K562 (cell line): ENCODE data around the gene DHDH. TPM values are rescaled to one million over a fixed set of nuclear protein-coding genes. Genes with fewer than 3 reads are reported as not detected.

Experiments used
- ATAC-seq: fragments of 200-7000 bp; cut with Tn5 transposase; 3 replicates; pipeline ENCODE4 v1.9.1; 2020; ENCODE audit warnings: moderate library complexity
- BruUV-seq: library from RNA; stranded (reverse); fragments of 400-500 nt; replicated peaks from 2 replicates; lab custom pipeline; 2021; lab: Mats Ljungman, UMichigan
- CTCF ChIA-PET: fragments of 300-600 bp; formaldehyde crosslinking; extraction: SDS; loops from one replicate; lab custom pipeline; 2021; ENCODE audit warnings: low intra/inter-chr PET ratio; lab: Yijun Ruan, JAX
- POLR2A ChIA-PET: fragments of 300-600, 350-650 bp; sonication (Branson Sonifier 250); formaldehyde crosslinking; extraction: SDS; loops from one replicate; lab custom pipeline; 2021; ENCODE audit warnings: antibody characterized with exemption, inconsistent platforms; lab: Yijun Ruan, JAX
- DNase-seq, 4 experiments: peaks; one replicate each; pipeline versions ENCODE4 v3.0.0 to v3.0.0-alpha.2; 2011 to 2018; ENCODE audit warnings: low spot score in 3 of 4, mixed read lengths in 3 of 4; ENCODE audit errors: extremely low read depth in 1 of 4
- FAIRE-seq: peaks from 2 replicates; lab custom pipeline; 2011; peaks lifted over from hg19 to GRCh38; lab: Jason Lieb, UNC
- H2AFZ ChIP-seq: 2 replicates; pipeline ENCODE4 v1.6.0; 2011; ENCODE audit warnings: low read depth, low read length, control low read depth, inconsistent platforms
- H3K27ac ChIP-seq: fragments of 200-600 bp; 3 replicates; pipeline ENCODE4 v1.8.0; 2011; ENCODE audit warnings: low read depth, mild to moderate bottlenecking, control low read depth, inconsistent platforms, low read length, moderate library complexity, mixed read lengths; ENCODE audit errors: extremely low read depth
- H3K27me3 ChIP-seq, 2 experiments: fragments of 300-600 bp in 1 of 2; 2 replicates in 1 of 2; 3 replicates in 1 of 2; pipeline versions ENCODE4 v1.6.0 to v1.8.0; 2011; ENCODE audit warnings: inconsistent platforms in 2 of 2, low read length in 2 of 2, mild to moderate bottlenecking in 1 of 2, mixed read lengths in 1 of 2, moderate library complexity in 1 of 2; ENCODE audit not compliant: control insufficient read depth in 2 of 2, insufficient read depth in 2 of 2
- H3K36me3 ChIP-seq: fragments of 300-600 bp; 3 replicates; pipeline ENCODE4 v1.8.0; 2011; ENCODE audit warnings: mild to moderate bottlenecking, low read length, inconsistent platforms; ENCODE audit not compliant: control insufficient read depth, insufficient read depth
- H3K4me1 ChIP-seq, 2 experiments: fragments of 200-600 bp in 1 of 2; replicated peaks in 1 of 2; 2 replicates in 1 of 2; 3 replicates in 1 of 2; pipeline versions ENCODE4 v1.5.1 to v1.8.0; 2011; ENCODE audit warnings: inconsistent platforms in 2 of 2, low read length in 2 of 2, mild to moderate bottlenecking in 1 of 2, mixed read lengths in 1 of 2, moderate library complexity in 1 of 2; ENCODE audit not compliant: control insufficient read depth in 2 of 2, insufficient read depth in 2 of 2
- H3K4me2 ChIP-seq: 2 replicates; pipeline ENCODE4 v1.6.1; 2011; ENCODE audit warnings: low read length, control low read depth, inconsistent platforms, mixed read lengths; ENCODE audit not compliant: insufficient read depth
- H3K4me3 ChIP-seq: fragments of 200-600 bp; sonication (generic), shearing (Covaris generic); 2 replicates; pipeline ENCODE4 v1.5.1; 2016; ENCODE audit warnings: control low read depth, inconsistent platforms
- H3K79me2 ChIP-seq: fragments of 200-600 bp; 3 replicates; pipeline ENCODE4 v1.8.0; 2011; ENCODE audit warnings: low read length, inconsistent platforms; ENCODE audit not compliant: control insufficient read depth, insufficient read depth
- H3K9ac ChIP-seq, 2 experiments: 2 replicates each; pipeline versions ENCODE4 v1.6.0 to v1.6.1; 2011; ENCODE audit warnings: low read depth in 2 of 2, low read length in 2 of 2, control low read depth in 1 of 2, inconsistent platforms in 1 of 2, mild to moderate bottlenecking in 1 of 2, mixed read lengths in 1 of 2; ENCODE audit not compliant: insufficient read depth in 1 of 2
- H3K9me1 ChIP-seq: one replicate; pipeline ENCODE4 v1.6.0; 2011; ENCODE audit warnings: inconsistent platforms, mild to moderate bottlenecking, low read length, moderate library complexity; ENCODE audit not compliant: control insufficient read depth, insufficient read depth
- H3K9me3 ChIP-seq: replicated peaks from 2 replicates; pipeline ENCODE4 v1.5.1; 2011; ENCODE audit warnings: low read depth, low read length, inconsistent platforms; ENCODE audit not compliant: control insufficient read depth, insufficient read depth
- H4K20me1 ChIP-seq: replicated peaks from 2 replicates; pipeline ENCODE4 v1.6.1; 2011; ENCODE audit warnings: low read length, inconsistent platforms, mixed read lengths; ENCODE audit not compliant: control insufficient read depth, insufficient read depth
- RBFOX2 ChIP-seq: fragments of 200-400 bp; formaldehyde crosslinking; IDR thresholded peaks from 2 replicates; pipeline ENCODE4 v1.6.1; 2017; ENCODE audit warnings: low read depth, mild to moderate bottlenecking, low read length, moderate library complexity
- SIN3A ChIP-seq, 2 experiments: fragments of 150-350 bp in 1 of 2; IDR thresholded peaks; 2 replicates each; pipeline ENCODE4 v1.6.1; 2011 to 2016; ENCODE audit warnings: borderline replicate concordance in 2 of 2, low read depth in 2 of 2, low read length in 2 of 2, mild to moderate bottlenecking in 2 of 2, moderate library complexity in 2 of 2; ENCODE audit not compliant: control insufficient read depth in 1 of 2
- ZNF785 ChIP-seq: fragments of 250-450 bp; sonication (Bioruptor Pico); IDR thresholded peaks from 2 replicates; pipeline ENCODE4 v1.4.0; 2020; ENCODE audit warnings: mild to moderate bottlenecking
- WGBS: fragments of 100-300 bp; shearing (Covaris generic); methylation state at CpG from one replicate; pipeline ENCODE4 v1.1.6; 2016; ENCODE audit warnings: low coverage, mixed read lengths; ENCODE audit not compliant: insufficient coverage; ENCODE audit errors: missing lambda C conversion rate; 5-methylcytosine and 5-hydroxymethylcytosine counted together
- in situ Hi-C: fragments of 300-500 bp; cut with MboI; formaldehyde crosslinking; loops from 4 replicates; pipeline ENCODE4 v1.15.0; 2018; ENCODE audit warnings: inconsistent platforms, mixed read lengths
- intact Hi-C: fragments of 100-400 bp; cut with micrococcal nuclease; formaldehyde crosslinking; loops from 2 replicates; pipeline ENCODE4 v1.14.2; 2022
- polyA plus RNA-seq, 8 experiments: library from polyadenylated mRNA; depleted of rRNA in 4 of 8; stranded (reverse) in 5 of 8; unstranded in 3 of 8; fragments of >200 nt; fragmentation: Nextera tagmentation in 2 of 8; fragmentation: Illumina TruSeq in 1 of 8; extraction: Ambion mirVana in 2 of 8; extraction: Trizol in 1 of 8; gene quantifications; 2 replicates each; pipeline versions ENCODE4 v1.2.1 to v1.2.3, GENCODE V29; 2011 to 2014; ENCODE audit warnings: inconsistent platforms in 1 of 8, missing spikeins in 1 of 8
- total RNA-seq, 7 experiments: library from RNA; depleted of rRNA in 6 of 7; stranded (reverse); fragments of >200 nt in 6 of 7; fragmentation: Illumina TruSeq in 2 of 7; extraction: Trizol in 2 of 7; gene quantifications; 2 replicates each; pipeline versions ENCODE4 v1.2.1 to v1.2.3, GENCODE V29; 2011 to 2021; ENCODE audit warnings: low replicate concordance in 1 of 7
- TF ChIP-seq, protein P1 (sequence below): fragments of 450-650 bp; formaldehyde crosslinking; IDR thresholded peaks from 2 replicates; pipeline ENCODE4 v1.4.0; 2020; ENCODE audit warnings: mild to moderate bottlenecking, moderate library complexity
- TF ChIP-seq, protein P2 (sequence below), 3 experiments: fragments of 200-800 bp in 1 of 3; sonication (Bioruptor generic) in 1 of 3; sonication (generic) in 1 of 3; formaldehyde crosslinking in 1 of 3; IDR thresholded peaks; 2 replicates each; pipeline versions ENCODE4 v1.6.1 to v1.8.0; 2016 to 2022; ENCODE audit warnings: mild to moderate bottlenecking in 2 of 3, missing compliant biosample characterization in 2 of 3, missing genetic modification characterization in 2 of 3, missing genetic modification reagents in 1 of 3

DHDH gene
- total and polyA plus RNA-seq, 9 of the 15 experiments (the other 6 are each of a cell fraction or from before 2014, with no cell fraction given) = 0.37 to 1.9 (median 0.87) TPM

DNA sequence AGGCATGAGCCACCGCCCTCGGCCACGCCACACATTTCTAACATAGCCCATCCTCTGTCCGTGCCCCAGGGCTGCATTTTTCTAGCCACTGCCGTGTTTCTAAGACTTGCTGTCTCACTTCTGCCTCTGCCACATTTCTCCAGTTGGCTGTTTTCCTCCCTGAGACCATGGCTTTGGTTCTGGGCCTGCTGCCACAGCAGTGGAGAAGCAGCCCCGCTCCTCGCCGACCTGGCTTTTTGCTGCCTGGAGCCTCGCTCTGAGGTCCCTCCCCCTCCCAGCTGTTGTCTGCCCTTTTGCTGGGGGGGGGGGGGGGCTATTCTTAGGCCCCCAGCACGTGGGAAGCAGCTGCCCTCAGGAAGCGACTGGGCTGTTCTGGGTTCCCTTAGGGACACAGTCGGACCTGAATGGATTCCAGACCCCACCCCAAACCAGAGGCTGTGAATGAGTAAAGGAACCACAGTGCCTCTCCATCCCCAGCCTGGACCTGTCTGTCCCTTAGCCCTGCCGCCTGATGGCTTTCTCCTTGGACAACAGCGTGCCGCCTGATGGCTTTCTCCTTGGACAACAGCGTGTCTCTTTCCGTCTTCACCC lies 56.3 kb downstream of the DHDH start:
- POLR2A ChIA-PET = interaction anchor here (0.6 kb wide), 1 partner anchor 114 kb away, joined by 3 read pairs; no protein-coding TSS in a partner anchor
- intact Hi-C loops = loop anchor here (10.0 kb wide), 2 partner anchors 165 to 235 kb away; partner anchors contain the start of genes HRC and TRPM4
- Histone ChIP-seq H3K27ac (no peak overlapping the region), H3K79me2 (peaks cover 41% of the 10 kb centered on the region), H2AFZ (no peak overlapping the region), H3K27me3 (no peaks in the 10 kb centered on the region), H3K4me2 (no peak overlapping the region), H3K9me3 (no peaks in the 10 kb centered on the region), H3K9ac (peak overlapping the region in 1 of 2 experiments; percentile 64; a peak in 2 of 4 replicates), H3K36me3 (peaks cover 51% of the 10 kb centered on the region), H3K9me1 (no peaks in the 10 kb centered on the region), H3K4me1 (peaks cover 5 to 26% of the 10 kb centered on the region in 2 experiments; a peak in 4 of 5 replicates), H4K20me1 (no peaks in the 10 kb centered on the region), H3K4me3 (no peak overlapping the region)
- ATAC-seq = no peak
- in situ Hi-C loops = no loop called here
- WGBS = 77% methylated on average over 15 of the region's 17 CpGs
- BruUV-seq = no TSS peak
- TF ChIP-seq SIN3A (IDR thresholded peaks at IDR 0.05; ENCODE audit: borderline replicate concordance in 2 of 2, control insufficient read depth in 1 of 2, low read depth in 2 of 2, low read length in 2 of 2) = no peak
- TF ChIP-seq, protein P1, sequence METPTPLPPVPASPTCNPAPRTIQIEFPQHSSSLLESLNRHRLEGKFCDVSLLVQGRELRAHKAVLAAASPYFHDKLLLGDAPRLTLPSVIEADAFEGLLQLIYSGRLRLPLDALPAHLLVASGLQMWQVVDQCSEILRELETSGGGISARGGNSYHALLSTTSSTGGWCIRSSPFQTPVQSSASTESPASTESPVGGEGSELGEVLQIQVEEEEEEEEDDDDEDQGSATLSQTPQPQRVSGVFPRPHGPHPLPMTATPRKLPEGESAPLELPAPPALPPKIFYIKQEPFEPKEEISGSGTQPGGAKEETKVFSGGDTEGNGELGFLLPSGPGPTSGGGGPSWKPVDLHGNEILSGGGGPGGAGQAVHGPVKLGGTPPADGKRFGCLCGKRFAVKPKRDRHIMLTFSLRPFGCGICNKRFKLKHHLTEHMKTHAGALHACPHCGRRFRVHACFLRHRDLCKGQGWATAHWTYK (CRISPR knock-in tag) = no peak
- TF ChIP-seq RBFOX2 = 0 out of 2 replicates have a peak, but pooled peaks have one; percentile 25
- TF ChIP-seq, protein P2, sequence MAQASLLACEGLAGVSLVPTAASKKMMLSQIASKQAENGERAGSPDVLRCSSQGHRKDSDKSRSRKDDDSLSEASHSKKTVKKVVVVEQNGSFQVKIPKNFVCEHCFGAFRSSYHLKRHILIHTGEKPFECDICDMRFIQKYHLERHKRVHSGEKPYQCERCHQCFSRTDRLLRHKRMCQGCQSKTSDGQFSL (CRISPR knock-in tag; IDR thresholded peaks at IDR 0.05) = no peak
- TF ChIP-seq, protein P2 (tag; IDR thresholded peaks at IDR 0.05) = 0 out of 4 replicates have a peak, but pooled peaks of 1 of the 2 experiments have one; percentile 39
- TF ChIP-seq ZNF785 (CRISPR knock-in tag) = no peak
- DNase-seq = no peak
- CTCF ChIA-PET = no interaction called here
- FAIRE-seq = no peak
